CD14-positive monocyte (primary cell): ENCODE data around the gene SAG. TPM values are rescaled to one million over a fixed set of nuclear protein-coding genes. Genes with fewer than 3 reads are reported as not detected.
A peak's percentile ranks its signal among the peaks of the same experiment; 100 is the strongest.

Source experiments
- DNase-seq, 3 donors: peaks; one replicate each; pipeline ENCODE4 v3.0.0-alpha.2; 2011 to 2022
- H2AFZ ChIP-seq: 2 replicates; pipeline ENCODE4 v1.6.0; 2012; ENCODE audit warnings: mild to moderate bottlenecking, low read depth, low read length, inconsistent platforms; ENCODE audit not compliant: insufficient read depth, poor library complexity, severe bottlenecking
- H3K27ac ChIP-seq, 2 donors: 1 replicate in 1 of 2; 2 replicates in 1 of 2; pipeline ENCODE4 v1.5.1; 2012 to 2013; ENCODE audit warnings: low read length in 2 of 2, control low read depth in 1 of 2, inconsistent platforms in 1 of 2, low read depth in 1 of 2, mild to moderate bottlenecking in 1 of 2
- H3K27me3 ChIP-seq, 2 donors: one replicate each; pipeline versions ENCODE4 v1.6.0 to v1.6.1; 2011 to 2013; ENCODE audit warnings: low read length in 2 of 2; ENCODE audit not compliant: control insufficient read depth in 2 of 2, insufficient read depth in 2 of 2
- H3K36me3 ChIP-seq, 2 donors: replicated peaks in 1 of 2; 1 replicate in 1 of 2; 2 replicates in 1 of 2; pipeline versions ENCODE4 v1.5.1 to v1.6.1; 2012 to 2013; ENCODE audit warnings: low read length in 2 of 2, control low read depth in 1 of 2, inconsistent platforms in 1 of 2, mild to moderate bottlenecking in 1 of 2; ENCODE audit not compliant: insufficient read depth in 2 of 2, control insufficient read depth in 1 of 2
- H3K4me1 ChIP-seq, 2 donors: 1 replicate in 1 of 2; 2 replicates in 1 of 2; pipeline versions ENCODE4 v1.5.1 to v1.6.1; 2012 to 2013; ENCODE audit warnings: low read length in 2 of 2, control low read depth in 1 of 2, inconsistent platforms in 1 of 2, mild to moderate bottlenecking in 1 of 2, moderate library complexity in 1 of 2; ENCODE audit not compliant: insufficient read depth in 2 of 2, control insufficient read depth in 1 of 2
- H3K4me2 ChIP-seq: replicated peaks from 2 replicates; pipeline ENCODE3; 2012; ENCODE audit warnings: low read length, moderate library complexity, mild to moderate bottlenecking; ENCODE audit not compliant: poor library complexity, severe bottlenecking; ENCODE audit errors: extremely low read depth
- H3K4me3 ChIP-seq, 3 experiments: fragments of 200-600 bp in 1 of 3; sonication (generic) in 1 of 3; replicated peaks in 1 of 3; 1 replicate in 2 of 3; 2 replicates in 1 of 3; pipeline ENCODE4 v1.5.1; 2011 to 2013; ENCODE audit warnings: low read length in 3 of 3, mild to moderate bottlenecking in 3 of 3, control low read depth in 2 of 3, low read depth in 2 of 3, inconsistent platforms in 1 of 3, moderate library complexity in 1 of 3
- H3K79me2 ChIP-seq: 2 replicates; pipeline ENCODE4 v1.6.0; 2012; ENCODE audit warnings: mild to moderate bottlenecking, control low read depth, inconsistent platforms, low read length, moderate library complexity; ENCODE audit not compliant: insufficient read depth
- H3K9ac ChIP-seq: 2 replicates; pipeline ENCODE4 v1.6.0; 2017; ENCODE audit warnings: low read length, mild to moderate bottlenecking; ENCODE audit not compliant: insufficient read depth, poor library complexity, severe bottlenecking
- H3K9me3 ChIP-seq, 2 donors: replicated peaks in 1 of 2; 1 replicate in 1 of 2; 2 replicates in 1 of 2; pipeline versions ENCODE4 v1.5.1 to v1.6.1; 2012 to 2013; ENCODE audit warnings: low read length in 2 of 2, control low read depth in 1 of 2; ENCODE audit not compliant: control insufficient read depth in 1 of 2, insufficient read depth in 1 of 2
- H4K20me1 ChIP-seq: 2 replicates; pipeline ENCODE4 v1.6.0; 2012; ENCODE audit warnings: mild to moderate bottlenecking, low read length, control low read depth, moderate library complexity; ENCODE audit not compliant: insufficient read depth
- H3K27ac Mint-ChIP-seq, 7 donors: one replicate each; pipeline ENCODE4 v1.8.0; 2020; ENCODE audit warnings: mild to moderate bottlenecking in 7 of 7, mixed read lengths in 7 of 7, moderate library complexity in 6 of 7, inconsistent platforms in 2 of 7
- H3K27me3 Mint-ChIP-seq, 3 donors: one replicate each; pipeline ENCODE4 v1.8.0; 2021 to 2022; ENCODE audit warnings: low read depth in 3 of 3, mild to moderate bottlenecking in 3 of 3, mixed read lengths in 3 of 3, moderate library complexity in 3 of 3, inconsistent platforms in 1 of 3
- H3K36me3 Mint-ChIP-seq, 2 donors: one replicate each; pipeline ENCODE4 v1.8.0; 2020; ENCODE audit warnings: mixed read lengths in 2 of 2, inconsistent platforms in 1 of 2, mild to moderate bottlenecking in 1 of 2
- H3K4me1 Mint-ChIP-seq: one replicate; pipeline ENCODE4 v1.8.0; 2020; ENCODE audit warnings: mild to moderate bottlenecking, mixed read lengths
- H3K4me3 Mint-ChIP-seq, 2 donors: one replicate each; pipeline ENCODE4 v1.8.0; 2020; ENCODE audit warnings: mild to moderate bottlenecking in 2 of 2, mixed read lengths in 2 of 2, moderate library complexity in 1 of 2
- H3K9me3 Mint-ChIP-seq, 7 donors: one replicate each; pipeline ENCODE4 v1.8.0; 2020 to 2022; ENCODE audit warnings: mixed read lengths in 7 of 7, mild to moderate bottlenecking in 6 of 7, moderate library complexity in 6 of 7, inconsistent platforms in 2 of 7
- WGBS: methylation state at CpG from one replicate; pipeline ENCODE4 v1.1.5; 2013; ENCODE audit warnings: missing lambda C conversion rate; ENCODE audit not compliant: insufficient coverage; 5-methylcytosine and 5-hydroxymethylcytosine counted together
- intact Hi-C, 2 donors: fragments of 100-400 bp; cut with micrococcal nuclease; formaldehyde crosslinking; loops; one replicate each; pipeline versions ENCODE4 v1.15.0 to v1.15.1; 2023
- polyA plus RNA-seq, 3 donors: library from polyadenylated mRNA; depleted of rRNA in 1 of 3; unstranded in 2 of 3; stranded (reverse) in 1 of 3; fragments of 300-500 nt in 2 of 3; fragments of >200 nt in 1 of 3; fragmentation: Illumina TruSeq in 2 of 3; gene quantifications; 1 replicate in 2 of 3; 2 replicates in 1 of 3; pipeline ENCODE4 v1.2.3, GENCODE V29; 2012 to 2021
- TF ChIP-seq, protein P1 (sequence below): fragments of 200-600 bp; IDR thresholded peaks from one replicate; pipeline ENCODE4 v1.8.0; 2022; ENCODE audit warnings: antibody characterized with exemption, mild to moderate bottlenecking

The SAG gene
- polyA plus RNA-seq, 3 donors: 0.04 to 0.87 TPM; not detected in 1

DNA sequence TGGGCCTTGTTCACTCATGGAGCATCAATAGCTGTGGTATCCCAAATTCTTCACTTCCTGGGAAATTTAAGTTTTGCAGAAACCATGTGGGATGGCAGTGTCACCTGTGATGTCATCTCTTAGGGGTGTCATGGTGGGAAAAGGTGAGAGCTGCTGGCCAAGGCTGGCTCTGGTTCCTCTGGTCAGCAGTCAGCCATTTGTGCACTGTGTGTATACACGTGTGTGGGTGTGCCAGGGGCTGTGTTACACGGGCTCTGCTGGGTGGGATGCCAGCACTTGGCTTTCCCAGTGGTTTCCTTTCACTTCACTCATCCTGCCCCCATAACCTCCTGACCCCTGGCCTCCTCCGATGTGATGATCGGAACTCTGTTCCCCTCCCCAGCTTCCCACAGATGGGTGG, 21.3 kb downstream of the SAG start:
- no peaks in the 10 kb centered on the region for H4K20me1 ChIP-seq
- Mint-ChIP-seq H3K27me3 (peaks cover 0 to 4% (median 1%) of the 10 kb centered on the region in 3 donors), H3K4me3 (no peak overlapping the region), H3K36me3 (peaks cover 1 to 6% of the 10 kb centered on the region in 2 donors), H3K4me1 (peaks cover 57% of the 10 kb centered on the region), H3K27ac (peak overlapping the region in 1 of 7 donors; percentile 30), H3K9me3 (peaks cover 0 to 4% (median 1%) of the 10 kb centered on the region in 7 donors)
- H3K9ac ChIP-seq: no peak overlapping the region
- peaks cover 49 to 51% of the 10 kb centered on the region in 2 donors for H3K4me1 ChIP-seq
- H3K36me3 ChIP-seq: no peaks in the 10 kb centered on the region
- no peak overlapping the region for H3K4me2 ChIP-seq
- WGBS: 100% methylated on average over 1 of the region's 4 CpGs
- DNase-seq: no peak
- H3K27me3 ChIP-seq: no peaks in the 10 kb centered on the region
- H3K4me3 ChIP-seq: no peak overlapping the region
- no peak overlapping the region for H3K27ac ChIP-seq
- intact Hi-C loops: no loop called here
- TF ChIP-seq, protein P1, sequence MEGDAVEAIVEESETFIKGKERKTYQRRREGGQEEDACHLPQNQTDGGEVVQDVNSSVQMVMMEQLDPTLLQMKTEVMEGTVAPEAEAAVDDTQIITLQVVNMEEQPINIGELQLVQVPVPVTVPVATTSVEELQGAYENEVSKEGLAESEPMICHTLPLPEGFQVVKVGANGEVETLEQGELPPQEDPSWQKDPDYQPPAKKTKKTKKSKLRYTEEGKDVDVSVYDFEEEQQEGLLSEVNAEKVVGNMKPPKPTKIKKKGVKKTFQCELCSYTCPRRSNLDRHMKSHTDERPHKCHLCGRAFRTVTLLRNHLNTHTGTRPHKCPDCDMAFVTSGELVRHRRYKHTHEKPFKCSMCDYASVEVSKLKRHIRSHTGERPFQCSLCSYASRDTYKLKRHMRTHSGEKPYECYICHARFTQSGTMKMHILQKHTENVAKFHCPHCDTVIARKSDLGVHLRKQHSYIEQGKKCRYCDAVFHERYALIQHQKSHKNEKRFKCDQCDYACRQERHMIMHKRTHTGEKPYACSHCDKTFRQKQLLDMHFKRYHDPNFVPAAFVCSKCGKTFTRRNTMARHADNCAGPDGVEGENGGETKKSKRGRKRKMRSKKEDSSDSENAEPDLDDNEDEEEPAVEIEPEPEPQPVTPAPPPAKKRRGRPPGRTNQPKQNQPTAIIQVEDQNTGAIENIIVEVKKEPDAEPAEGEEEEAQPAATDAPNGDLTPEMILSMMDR: no peak
- H2AFZ ChIP-seq: no peak overlapping the region
- no peaks in the 10 kb centered on the region for H3K79me2 ChIP-seq
- no peaks in the 10 kb centered on the region for H3K9me3 ChIP-seq

DNA sequence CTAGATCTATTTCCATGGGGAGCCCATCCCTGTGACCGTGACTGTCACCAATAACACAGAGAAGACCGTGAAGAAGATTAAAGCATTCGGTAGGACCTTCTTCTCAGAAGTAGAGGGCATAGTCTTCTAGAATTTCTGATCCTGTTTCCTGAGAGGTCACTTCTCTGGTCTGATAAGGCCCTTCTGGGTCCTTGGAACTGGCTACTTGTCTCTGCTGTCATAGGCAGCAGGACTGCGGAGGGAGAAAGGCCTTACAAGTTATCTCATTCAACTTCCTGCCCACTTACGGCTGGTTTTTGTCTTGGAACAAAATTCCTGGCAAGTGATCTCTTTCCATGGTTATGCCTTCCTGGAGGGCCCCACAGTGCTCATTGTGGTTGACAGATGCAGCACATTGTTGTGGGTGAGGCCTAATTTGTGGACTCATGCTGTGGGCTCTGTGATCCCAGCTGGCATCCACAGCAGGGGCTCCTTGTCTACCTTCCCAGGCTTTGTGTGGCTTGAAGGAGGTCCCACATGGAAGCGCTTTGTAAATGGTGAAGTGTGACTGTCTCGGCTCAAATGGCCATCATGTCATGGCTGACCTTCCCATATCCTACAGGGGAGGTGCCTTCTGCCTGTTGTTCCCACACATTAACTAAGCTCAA, 22.0 kb downstream of the SAG start:
- Histone ChIP-seq H4K20me1 (no peaks in the 10 kb centered on the region), H3K36me3 (no peaks in the 10 kb centered on the region), H3K4me3 (no peak overlapping the region), H3K79me2 (no peaks in the 10 kb centered on the region), H2AFZ (peak overlapping the region; percentile 58), H3K9ac (no peak overlapping the region), H3K4me1 (peaks cover 56 to 57% of the 10 kb centered on the region in 2 donors), H3K4me2 (no peak overlapping the region), H3K27me3 (no peaks in the 10 kb centered on the region), H3K9me3 (no peaks in the 10 kb centered on the region), H3K27ac (peak overlapping the region in 1 of 2 donors; percentile 92)
- H3K27ac Mint-ChIP-seq: peak overlapping the region in 5 of 7 donors; percentile 17 to 89 (median 70)
- intact Hi-C loops: loop anchor here in 1 of 2 donors (5.0 kb wide), 1 partner anchor 77 kb away; the partner anchor contains the start of gene ATG16L1
- WGBS: 100% methylated on average over 3 of the region's 7 CpGs
- H3K4me1 Mint-ChIP-seq: peaks cover 59% of the 10 kb centered on the region
- peaks cover 0 to 4% (median 0%) of the 10 kb centered on the region in 3 donors for H3K27me3 Mint-ChIP-seq
- peaks cover 0 to 4% (median 1%) of the 10 kb centered on the region in 7 donors for H3K9me3 Mint-ChIP-seq
- no peak overlapping the region for H3K4me3 Mint-ChIP-seq
- TF ChIP-seq, protein P1: no peak
- DNase-seq: no peak
- peaks cover 6 to 7% of the 10 kb centered on the region in 2 donors for H3K36me3 Mint-ChIP-seq
